Activated T-cell treated with anti-CD3 and anti-CD28 coated beads, Interleukin-2, amount 50 U/mL, for 72 hours (primary cell): ENCODE measurements around the gene KLHL14. TPM values are rescaled to one million over a fixed set of nuclear protein-coding genes. Genes with fewer than 3 reads are reported as not detected.

ENCODE experiments used
- ATAC-seq, 2 donors: fragments of 150-1000 bp; cut with Tn5 transposase; replicated peaks in 1 of 2; 2 replicates each; pipeline ENCODE4 v1.10.0; 2021; ENCODE audit warnings: moderate library complexity in 2 of 2, mild to moderate bottlenecking in 1 of 2
- DNase-seq, 2 donors: peaks; one replicate each; pipeline ENCODE4 v3.0.0; 2021 to 2022; ENCODE audit warnings: mixed read lengths in 1 of 2
- H3K27ac Mint-ChIP-seq: one replicate; pipeline ENCODE4 v1.8.0; 2022; ENCODE audit warnings: mild to moderate bottlenecking, moderate library complexity, mixed read lengths
- H3K27me3 Mint-ChIP-seq: one replicate; pipeline ENCODE4 v1.8.0; 2022; ENCODE audit warnings: low read depth, mixed read lengths
- H3K36me3 Mint-ChIP-seq, 2 donors: one replicate each; pipeline ENCODE4 v1.8.0; 2022; ENCODE audit warnings: mixed read lengths in 2 of 2, mild to moderate bottlenecking in 1 of 2; ENCODE audit not compliant: insufficient read depth in 2 of 2
- H3K4me1 Mint-ChIP-seq: one replicate; pipeline ENCODE4 v1.8.0; 2022; ENCODE audit warnings: low read depth, mixed read lengths
- H3K4me3 Mint-ChIP-seq, 2 donors: one replicate each; pipeline ENCODE4 v1.8.0; 2022; ENCODE audit warnings: mild to moderate bottlenecking in 2 of 2, mixed read lengths in 2 of 2, moderate library complexity in 2 of 2
- H3K9me3 Mint-ChIP-seq, 2 donors: one replicate each; pipeline ENCODE4 v1.8.0; 2022; ENCODE audit warnings: mixed read lengths in 2 of 2
- total RNA-seq, 2 donors: library from RNA; stranded (reverse); gene quantifications; one replicate each; pipeline ENCODE4 v1.2.3, GENCODE V29; 2022

The KLHL14 gene
- total RNA-seq, 2 donors from 2014 or later, result 0.05 TPM; not detected in 1

GRCh38 chr18:32634876-32635431 lies 137.9 kb downstream of the KLHL14 start:
- no peaks in the 10 kb centered on the region for H3K4me1 Mint-ChIP-seq
- peaks cover 0 to 2% of the 10 kb centered on the region in 2 donors for H3K9me3 Mint-ChIP-seq
- H3K27me3 Mint-ChIP-seq, result no peaks in the 10 kb centered on the region
- H3K36me3 Mint-ChIP-seq, result no peaks in the 10 kb centered on the region
- ATAC-seq (no peak), DNase-seq (no peak)
- no peak overlapping the region for H3K27ac Mint-ChIP-seq
- no peak overlapping the region for H3K4me3 Mint-ChIP-seq

GRCh38 chr18:32629981-32630700 lies 142.7 kb downstream of the KLHL14 start:
- Mint-ChIP-seq H3K27ac (no peak overlapping the region), H3K27me3 (no peaks in the 10 kb centered on the region), H3K9me3 (no peaks in the 10 kb centered on the region), H3K4me3 (no peak overlapping the region), H3K36me3 (no peaks in the 10 kb centered on the region), H3K4me1 (no peaks in the 10 kb centered on the region)
- DNase-seq (no peak), ATAC-seq (no peak)

GRCh38 chr18:32629292-32629691 lies 143.5 kb downstream of the KLHL14 start:
- no peaks in the 10 kb centered on the region for H3K4me1 Mint-ChIP-seq
- no peaks in the 10 kb centered on the region for H3K9me3 Mint-ChIP-seq
- no peak overlapping the region for H3K27ac Mint-ChIP-seq
- no peak overlapping the region for H3K4me3 Mint-ChIP-seq
- no peak for ATAC-seq
- no peaks in the 10 kb centered on the region for H3K27me3 Mint-ChIP-seq
- DNase-seq, result no peak
- no peaks in the 10 kb centered on the region for H3K36me3 Mint-ChIP-seq

- Mint-ChIP-seq H3K27ac (no peak overlapping the region), H3K9me3 (no peaks in the 10 kb centered on the region), H3K4me3 (no peak overlapping the region), H3K36me3 (no peaks in the 10 kb centered on the region), H3K4me1 (no peaks in the 10 kb centered on the region), H3K27me3 (no peaks in the 10 kb centered on the region)
- DNase-seq (no peak), ATAC-seq (no peak)
Measured at GRCh38 chr18:32624182-32624723, 148.6 kb downstream of the KLHL14 start.

GRCh38 chr18:32623563-32623962 lies 149.3 kb downstream of the KLHL14 start:
- H3K27me3 Mint-ChIP-seq, result no peaks in the 10 kb centered on the region
- H3K9me3 Mint-ChIP-seq, result no peaks in the 10 kb centered on the region
- ATAC-seq (no peak), DNase-seq (no peak)
- H3K4me3 Mint-ChIP-seq, result no peak overlapping the region
- no peaks in the 10 kb centered on the region for H3K36me3 Mint-ChIP-seq
- no peaks in the 10 kb centered on the region for H3K4me1 Mint-ChIP-seq
- H3K27ac Mint-ChIP-seq, result no peak overlapping the region
